ENCODE results near the gene LIN7B.

The LIN7B gene

GRCh38 chr19:49150106-49150943, 36.2 kb downstream of the LIN7B start:
- TF ChIP-seq CTCF (IDR thresholded peaks at IDR 0.05): no peak
- Histone ChIP-seq H3K9me3 (peaks cover 4% of the 10 kb centered on the region), H3K4me3 (ENCODE audit: low read depth in 1 of 2, low read length in 1 of 2) (peak overlapping the region; percentile 46 to 60), H3K4me1 (ENCODE audit: control insufficient read depth in 1 of 2, insufficient read depth in 1 of 2, low read depth in 1 of 2, low read length in 1 of 2) (peaks cover 20 to 29% of the 10 kb centered on the region in 2 experiments), H3K36me3 (no peaks in the 10 kb centered on the region), H3K27me3 (peaks cover 100% of the 10 kb centered on the region), H3K27ac (no peak overlapping the region)

GRCh38 chr19:49150944-49151243, 36.7 kb downstream of the LIN7B start:
- Histone ChIP-seq H3K4me3 (ENCODE audit: low read depth in 1 of 2, low read length in 1 of 2) (peak overlapping the region in 1 of 2 experiments; percentile 60), H3K27me3 (peaks cover 100% of the 10 kb centered on the region), H3K36me3 (no peaks in the 10 kb centered on the region), H3K9me3 (peaks cover 4% of the 10 kb centered on the region), H3K4me1 (ENCODE audit: control insufficient read depth in 1 of 2, insufficient read depth in 1 of 2, low read depth in 1 of 2, low read length in 1 of 2) (peaks cover 20 to 26% of the 10 kb centered on the region in 2 experiments), H3K27ac (no peak overlapping the region)
- TF ChIP-seq CTCF (IDR thresholded peaks at IDR 0.05): no peak

GRCh38 chr19:49151267-49152118, 37.3 kb downstream of the LIN7B start:
- no peaks in the 10 kb centered on the region for H3K36me3 ChIP-seq
- H3K9me3 ChIP-seq: peaks cover 4% of the 10 kb centered on the region
- peaks cover 20 to 23% of the 10 kb centered on the region in 2 experiments for H3K4me1 ChIP-seq (ENCODE audit: control insufficient read depth in 1 of 2, insufficient read depth in 1 of 2, low read depth in 1 of 2, low read length in 1 of 2)
- no peak for TF ChIP-seq CTCF (IDR thresholded peaks at IDR 0.05)
- H3K27me3 ChIP-seq: peaks cover 100% of the 10 kb centered on the region
- H3K4me3 ChIP-seq (ENCODE audit: low read depth in 1 of 2, low read length in 1 of 2): no peak overlapping the region
- H3K27ac ChIP-seq: no peak overlapping the region

- H3K27me3 ChIP-seq: peaks cover 100% of the 10 kb centered on the region
- H3K9me3 ChIP-seq: peaks cover 4% of the 10 kb centered on the region
- no peak overlapping the region for H3K27ac ChIP-seq
- no peak overlapping the region for H3K4me3 ChIP-seq (ENCODE audit: low read depth in 1 of 2, low read length in 1 of 2)
- no peaks in the 10 kb centered on the region for H3K36me3 ChIP-seq
- no peak for TF ChIP-seq CTCF (IDR thresholded peaks at IDR 0.05)
- peaks cover 20 to 23% of the 10 kb centered on the region in 2 experiments for H3K4me1 ChIP-seq (ENCODE audit: control insufficient read depth in 1 of 2, insufficient read depth in 1 of 2, low read depth in 1 of 2, low read length in 1 of 2)
Measured at GRCh38 chr19:49152119-49152550, 38.0 kb downstream of the LIN7B start.

GRCh38 chr19:49153167-49153809, 39.1 kb downstream of the LIN7B start:
- H3K4me1 ChIP-seq (ENCODE audit: control insufficient read depth in 1 of 2, insufficient read depth in 1 of 2, low read depth in 1 of 2, low read length in 1 of 2): peaks cover 20 to 23% of the 10 kb centered on the region in 2 experiments
- TF ChIP-seq CTCF (IDR thresholded peaks at IDR 0.05): no peak
- no peaks in the 10 kb centered on the region for H3K36me3 ChIP-seq
- H3K4me3 ChIP-seq (ENCODE audit: low read depth in 1 of 2, low read length in 1 of 2): no peak overlapping the region
- peaks cover 4% of the 10 kb centered on the region for H3K9me3 ChIP-seq
- peaks cover 100% of the 10 kb centered on the region for H3K27me3 ChIP-seq
- H3K27ac ChIP-seq: no peak overlapping the region
